Activated T-cell treated with anti-CD3 and anti-CD28 coated beads, Interleukin-2, amount 50 U/mL, for 4 hours (primary cell): Measurements from ENCODE around the gene HTR7. TPM values are rescaled to one million over a fixed set of nuclear protein-coding genes. Genes with fewer than 3 reads are reported as not detected.

Experiments
- ATAC-seq, 2 donors: fragments of 200-7000 bp; cut with Tn5 transposase; one replicate each; pipeline ENCODE4 v1.10.0; 2021
- DNase-seq: peaks from one replicate; pipeline ENCODE4 v3.0.0-alpha.2; 2020
- H3K27me3 Mint-ChIP-seq: one replicate; pipeline ENCODE4 v1.8.0; 2021; ENCODE audit warnings: low read depth, mixed read lengths
- H3K36me3 Mint-ChIP-seq: one replicate; pipeline ENCODE4 v1.8.0; 2022; ENCODE audit warnings: mixed read lengths; ENCODE audit not compliant: insufficient read depth
- H3K4me1 Mint-ChIP-seq: one replicate; pipeline ENCODE4 v1.8.0; 2021; ENCODE audit warnings: low read depth, mixed read lengths
- H3K4me3 Mint-ChIP-seq: one replicate; pipeline ENCODE4 v1.8.0; 2021; ENCODE audit warnings: mild to moderate bottlenecking, moderate library complexity, mixed read lengths
- H3K9me3 Mint-ChIP-seq: one replicate; pipeline ENCODE4 v1.8.0; 2021; ENCODE audit warnings: mixed read lengths
- total RNA-seq, 3 donors: library from RNA; stranded (reverse); gene quantifications; one replicate each; pipeline ENCODE4 v1.2.1, GENCODE V29; 2021

The HTR7 gene
- total RNA-seq, 3 donors from 2014 or later: not detected

DNA sequence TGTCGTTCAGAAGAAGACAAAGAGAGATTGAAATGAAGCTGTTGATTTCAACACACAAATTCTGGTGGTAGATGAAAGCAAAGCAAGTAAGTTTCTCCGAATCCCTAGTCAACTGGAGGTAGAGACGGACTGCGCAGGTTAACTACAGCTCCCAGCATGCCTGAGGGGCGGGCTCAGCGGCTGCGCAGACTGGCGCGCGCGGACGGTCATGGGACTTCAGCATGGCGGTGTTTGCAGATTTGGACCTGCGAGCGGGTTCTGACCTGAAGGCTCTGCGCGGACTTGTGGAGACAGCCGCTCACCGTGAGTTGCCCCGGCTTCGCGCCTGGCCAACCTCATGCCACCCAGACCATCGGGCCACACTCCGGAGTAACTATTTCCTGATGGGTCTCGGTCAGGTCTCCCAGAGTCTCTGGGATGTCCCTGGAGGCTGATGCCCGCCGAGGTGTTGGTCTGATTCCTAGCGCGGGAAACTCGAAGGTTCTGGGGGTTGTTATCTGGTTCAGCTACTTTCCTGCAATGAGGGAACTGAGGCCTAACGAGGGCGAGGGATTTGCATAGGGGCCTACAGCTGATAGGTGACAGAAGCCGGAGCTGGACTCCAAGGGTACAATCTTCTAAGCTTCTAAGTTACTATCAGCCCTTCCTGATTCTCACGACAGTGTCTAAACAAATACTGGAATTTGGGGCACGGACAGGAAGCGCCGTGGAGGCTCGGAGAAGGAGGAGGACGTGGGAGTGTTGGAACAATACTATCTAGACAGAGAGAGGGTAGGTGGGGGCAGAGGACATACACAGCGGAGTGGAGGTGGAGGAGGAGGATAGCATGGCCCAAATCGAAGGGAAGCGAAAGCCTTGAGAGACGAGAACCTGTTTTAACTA is 14.2 kb upstream of the HTR7 start, which contains the start of gene RPP30:
Gene RPP30, plus strand, starts transcription at position 209 of the 882 bp plus-strand sequence. Its CDS starts 13 bp downstream, at position 222.
- peaks cover 22% of the 10 kb centered on the region for H3K27me3 Mint-ChIP-seq
- H3K4me1 Mint-ChIP-seq: peaks cover 30% of the 10 kb centered on the region
- H3K36me3 Mint-ChIP-seq: peaks cover 15% of the 10 kb centered on the region
- ATAC-seq (peak; percentile 93 to 95), DNase-seq (peak; percentile 71)
- peak within 1 kb of the TSS; percentile 99 for H3K4me3 Mint-ChIP-seq
- H3K9me3 Mint-ChIP-seq: peaks cover 3% of the 10 kb centered on the region

DNA sequence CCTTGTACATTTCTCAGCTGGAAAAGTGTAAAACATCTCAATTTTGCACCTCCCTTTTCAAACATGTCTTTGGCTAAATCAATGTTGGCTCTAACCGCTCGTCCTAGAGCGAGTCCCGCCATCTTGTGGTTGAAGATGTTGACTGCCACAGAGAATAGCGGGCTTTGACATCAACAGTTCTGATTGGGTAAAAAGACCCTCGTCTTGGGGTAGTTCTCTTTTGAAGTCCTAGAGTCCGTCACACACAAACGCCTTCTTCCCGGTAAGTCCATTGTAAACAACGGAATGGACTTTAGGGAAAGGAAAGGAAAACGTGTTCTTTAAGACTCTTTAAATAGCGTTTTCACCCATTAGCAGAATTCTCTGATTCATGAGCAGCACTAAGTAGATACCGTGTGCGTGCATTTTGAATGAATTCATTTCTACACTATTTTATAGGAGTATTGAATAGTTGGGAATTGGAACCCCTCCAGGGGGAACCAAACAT is 13.5 kb upstream of the HTR7 start:
- peaks cover 3% of the 10 kb centered on the region for H3K9me3 Mint-ChIP-seq
- H3K36me3 Mint-ChIP-seq: peaks cover 10% of the 10 kb centered on the region
- DNase-seq (peak; percentile 17), ATAC-seq (peak; percentile 45 to 57)
- peaks cover 29% of the 10 kb centered on the region for H3K27me3 Mint-ChIP-seq
- peaks cover 30% of the 10 kb centered on the region for H3K4me1 Mint-ChIP-seq
- peak overlapping the region; percentile 99 for H3K4me3 Mint-ChIP-seq

DNA sequence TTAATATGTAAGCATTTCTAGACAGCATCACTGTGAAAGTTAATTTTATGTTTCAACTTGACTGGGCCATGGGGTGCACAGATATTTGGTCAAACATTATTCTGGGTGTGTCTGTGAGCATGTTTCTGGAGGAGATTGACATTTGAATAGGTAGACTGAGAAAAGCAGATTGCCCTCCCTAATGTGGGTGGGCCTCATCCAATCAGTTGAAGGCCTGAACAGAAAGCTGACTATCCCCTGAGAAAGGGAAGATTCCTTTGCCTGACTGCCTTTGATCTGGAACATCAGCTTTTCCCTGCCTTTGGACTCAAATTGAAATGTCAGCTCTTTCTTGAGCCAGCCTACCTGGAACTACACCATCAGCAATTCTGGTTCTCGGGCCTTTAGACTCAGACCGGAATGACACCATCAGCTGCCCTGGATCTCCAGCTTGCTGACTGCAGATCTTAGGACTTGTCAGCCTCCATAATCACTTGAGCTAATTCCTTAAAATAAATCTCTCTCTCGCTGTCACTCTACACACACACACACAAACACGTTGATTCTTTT is 8.3 kb upstream of the HTR7 start:
- ATAC-seq: no peak
- Mint-ChIP-seq H3K4me3 (no peak overlapping the region), H3K27me3 (peaks cover 54% of the 10 kb centered on the region)

DNA sequence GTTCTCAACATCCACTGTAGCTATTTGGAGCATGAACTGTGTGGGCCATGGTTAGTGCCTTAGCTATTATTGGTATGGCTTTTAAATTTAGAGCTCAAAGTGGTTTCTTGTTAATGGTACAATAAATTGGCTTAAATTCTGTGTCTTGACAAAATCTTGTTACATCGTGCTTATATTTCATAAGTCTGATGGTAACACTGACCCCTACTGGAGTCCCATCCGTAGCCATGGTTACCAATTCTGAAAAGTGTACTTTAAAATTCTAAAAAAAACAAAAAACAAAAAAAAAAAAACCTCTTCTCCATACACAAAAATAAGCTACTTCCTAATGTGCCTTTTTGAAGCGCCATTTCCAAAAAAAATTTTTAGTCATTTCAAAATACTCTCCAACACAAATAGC is 7.6 kb upstream of the HTR7 start:
- ATAC-seq (no peak), DNase-seq (no peak)
- Mint-ChIP-seq H3K4me1 (no peaks in the 10 kb centered on the region), H3K9me3 (peaks cover 3% of the 10 kb centered on the region), H3K4me3 (no peak overlapping the region), H3K27me3 (peaks cover 57% of the 10 kb centered on the region), H3K36me3 (no peaks in the 10 kb centered on the region)

More for the DNA sequence above, 8.3 kb upstream of the HTR7 start:
- H3K9me3 Mint-ChIP-seq: peaks cover 3% of the 10 kb centered on the region
- peaks cover 4% of the 10 kb centered on the region for H3K4me1 Mint-ChIP-seq
- DNase-seq: no peak
- no peaks in the 10 kb centered on the region for H3K36me3 Mint-ChIP-seq

DNA sequence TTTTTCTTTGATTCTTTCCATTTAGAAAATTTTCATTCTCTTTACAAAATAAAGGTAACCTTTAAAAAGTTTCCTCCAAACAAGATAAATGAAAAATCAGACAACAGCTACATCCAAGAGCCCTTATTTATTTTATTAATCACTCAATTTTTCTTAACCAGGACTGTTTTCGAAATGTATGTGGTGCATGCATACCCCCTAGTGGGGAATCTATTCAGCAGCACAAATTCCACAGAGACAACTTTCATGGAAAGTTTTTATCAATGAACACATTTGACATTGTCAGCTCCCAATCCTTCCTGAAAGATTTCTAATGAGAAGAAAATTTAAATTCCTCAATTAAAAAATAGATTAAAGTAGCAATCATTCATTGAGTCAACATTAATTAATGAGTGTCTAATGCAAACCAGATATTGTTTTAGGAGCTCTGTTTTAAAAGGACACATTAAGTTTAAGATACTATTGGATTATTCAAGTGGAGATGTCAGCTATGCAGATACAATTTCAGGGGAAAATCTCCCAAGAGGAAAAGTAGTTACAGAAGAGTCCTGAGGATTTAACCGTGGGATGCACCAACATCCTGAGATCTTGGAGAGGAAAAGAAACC is 5.2 kb upstream of the HTR7 start:
- ATAC-seq (no peak), DNase-seq (no peak)
- H3K27me3 Mint-ChIP-seq: peaks cover 52% of the 10 kb centered on the region
- no peaks in the 10 kb centered on the region for H3K9me3 Mint-ChIP-seq
- no peaks in the 10 kb centered on the region for H3K36me3 Mint-ChIP-seq
- no peak overlapping the region for H3K4me3 Mint-ChIP-seq
- peaks cover 2% of the 10 kb centered on the region for H3K4me1 Mint-ChIP-seq

DNA sequence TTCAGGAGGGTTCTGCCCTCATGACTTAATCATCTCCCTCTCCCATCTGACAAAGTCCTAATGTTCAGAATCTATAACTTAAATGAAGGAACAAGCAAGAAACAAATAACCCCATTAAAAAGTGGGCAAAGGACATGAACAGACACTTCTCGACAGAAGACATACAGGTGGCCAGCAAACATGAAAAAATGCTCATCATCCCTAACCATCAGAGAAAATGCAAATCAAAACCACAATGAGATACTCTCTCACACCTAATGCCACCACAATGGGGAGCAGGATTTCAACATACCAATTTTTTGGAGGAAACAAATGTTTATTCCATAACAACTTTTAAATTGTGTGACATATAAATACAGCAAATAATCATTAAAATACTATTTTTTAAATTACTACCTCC is 3.0 kb upstream of the HTR7 start:
- peaks cover 6% of the 10 kb centered on the region for H3K4me1 Mint-ChIP-seq
- peaks cover 44% of the 10 kb centered on the region for H3K27me3 Mint-ChIP-seq
- no peak overlapping the region for H3K4me3 Mint-ChIP-seq
- DNase-seq: no peak
- H3K9me3 Mint-ChIP-seq: no peaks in the 10 kb centered on the region
- no peaks in the 10 kb centered on the region for H3K36me3 Mint-ChIP-seq
- ATAC-seq: no peak

DNA sequence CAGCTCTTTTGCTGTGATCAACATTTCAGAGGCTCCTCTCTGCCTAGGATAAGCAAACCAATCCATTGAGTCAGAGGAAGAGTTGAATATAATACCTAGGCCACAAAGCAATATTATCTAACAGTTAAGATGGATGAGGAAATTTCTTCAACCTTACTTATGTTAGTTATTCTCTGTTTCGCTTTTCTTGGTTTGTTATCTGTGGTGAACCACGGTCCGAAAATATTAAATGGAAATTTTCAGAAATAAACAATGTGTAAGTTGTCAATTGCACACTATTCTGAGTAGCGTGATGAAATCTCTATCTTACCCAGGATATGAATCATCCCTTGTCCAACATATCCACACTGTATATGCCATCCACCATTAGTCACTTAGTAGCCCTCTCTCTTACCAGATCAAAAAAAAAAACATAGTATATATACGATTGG is 1.5 kb upstream of the HTR7 start:
- peaks cover 47% of the 10 kb centered on the region for H3K27me3 Mint-ChIP-seq
- ATAC-seq (no peak), DNase-seq (no peak)
- peaks cover 6% of the 10 kb centered on the region for H3K4me1 Mint-ChIP-seq
- no peaks in the 10 kb centered on the region for H3K36me3 Mint-ChIP-seq
- H3K9me3 Mint-ChIP-seq: no peaks in the 10 kb centered on the region
- H3K4me3 Mint-ChIP-seq: no peak overlapping the region

DNA sequence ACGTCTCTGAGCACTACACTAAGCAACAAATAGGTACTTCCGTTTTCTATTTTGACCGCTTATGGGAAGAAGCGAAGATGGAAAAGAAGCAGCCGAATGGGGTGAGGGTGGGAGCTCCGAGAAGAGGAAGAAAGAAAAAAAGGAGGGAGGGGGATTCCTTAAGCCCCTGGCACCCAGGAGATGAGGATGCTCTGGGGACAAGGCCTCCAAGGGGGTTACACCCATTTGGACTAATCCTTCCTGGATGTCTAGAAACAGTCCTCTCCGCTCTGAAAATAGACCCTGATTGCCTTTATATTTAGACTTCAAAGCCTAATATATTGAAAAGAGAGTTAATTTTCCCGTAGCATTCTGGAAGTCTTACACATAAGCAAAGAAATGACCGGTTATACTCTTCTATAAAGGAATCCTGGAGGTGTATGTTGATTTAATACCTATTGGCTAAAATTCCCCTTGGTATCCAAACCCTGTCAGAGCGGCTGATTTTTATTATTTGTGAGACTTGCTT is 676 bp upstream of the HTR7 start:
- no peaks in the 10 kb centered on the region for H3K9me3 Mint-ChIP-seq
- peaks cover 50% of the 10 kb centered on the region for H3K27me3 Mint-ChIP-seq
- ATAC-seq (no peak), DNase-seq (no peak)
- H3K36me3 Mint-ChIP-seq: no peaks in the 10 kb centered on the region
- peaks cover 6% of the 10 kb centered on the region for H3K4me1 Mint-ChIP-seq
- H3K4me3 Mint-ChIP-seq: peak overlapping the region; percentile 80

DNA sequence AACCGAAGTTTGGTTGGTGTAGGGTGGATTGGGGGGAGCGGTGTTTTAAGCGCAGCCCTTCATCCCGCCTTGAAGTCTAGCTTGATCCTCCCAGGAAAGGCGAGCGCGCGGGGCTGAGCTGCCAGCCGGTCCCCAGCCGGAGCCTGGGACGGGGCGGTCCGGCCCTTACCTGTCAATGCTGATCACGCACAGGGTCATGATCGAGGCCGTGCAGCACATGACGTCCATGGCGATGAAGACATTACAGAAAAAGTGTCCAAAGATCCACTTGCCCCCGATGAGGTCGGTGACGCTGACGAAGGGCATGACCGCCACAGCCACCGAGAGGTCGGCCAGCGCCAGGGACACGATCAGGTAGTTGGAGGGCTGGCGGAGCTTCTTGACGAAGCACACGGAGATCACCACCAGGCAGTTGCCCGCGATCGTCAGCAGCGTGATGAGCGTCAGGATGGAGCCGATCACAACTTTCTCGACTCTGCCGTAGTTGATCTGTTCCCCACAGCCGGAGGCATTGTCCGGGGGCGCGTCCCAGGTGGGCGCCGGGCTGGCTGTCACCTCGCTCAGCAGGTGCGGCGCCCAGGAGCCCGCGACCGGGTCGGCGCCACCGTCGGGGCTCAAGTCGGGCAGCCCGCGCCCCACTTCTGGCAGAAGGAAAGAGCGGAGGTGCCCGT is 740 bp downstream of the HTR7 start:
- DNase-seq: peak; percentile 8
- Mint-ChIP-seq H3K9me3 (no peaks in the 10 kb centered on the region), H3K4me3 (peak overlapping the region; percentile 84), H3K4me1 (peaks cover 6% of the 10 kb centered on the region), H3K27me3 (peaks cover 51% of the 10 kb centered on the region), H3K36me3 (no peaks in the 10 kb centered on the region)
- peak; percentile 19 to 29 for ATAC-seq

DNA sequence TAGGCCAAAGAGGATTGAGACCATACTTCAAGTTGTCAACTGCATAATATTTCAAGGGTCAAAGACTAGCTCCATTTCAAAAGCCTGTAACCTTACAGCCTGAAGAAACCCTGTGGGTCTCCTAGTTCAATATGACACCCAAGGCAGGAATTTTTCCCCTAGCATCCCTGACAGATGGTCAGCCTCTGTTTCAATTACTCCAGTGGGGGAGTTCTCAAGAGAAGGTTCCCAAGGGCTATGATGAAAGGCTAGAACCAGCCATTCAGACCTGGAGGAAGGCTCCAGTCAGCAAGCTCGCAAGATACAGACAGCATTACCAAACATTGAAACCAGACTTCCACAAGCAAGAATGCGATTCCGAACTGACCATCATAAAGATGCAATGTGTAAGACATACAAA is 1.6 kb downstream of the HTR7 start:
- no peak for ATAC-seq
- no peak for DNase-seq
- peaks cover 3% of the 10 kb centered on the region for H3K9me3 Mint-ChIP-seq
- H3K4me1 Mint-ChIP-seq: peaks cover 6% of the 10 kb centered on the region
- peak overlapping the region; percentile 37 for H3K4me3 Mint-ChIP-seq
- peaks cover 57% of the 10 kb centered on the region for H3K27me3 Mint-ChIP-seq
- peaks cover 2% of the 10 kb centered on the region for H3K36me3 Mint-ChIP-seq

DNA sequence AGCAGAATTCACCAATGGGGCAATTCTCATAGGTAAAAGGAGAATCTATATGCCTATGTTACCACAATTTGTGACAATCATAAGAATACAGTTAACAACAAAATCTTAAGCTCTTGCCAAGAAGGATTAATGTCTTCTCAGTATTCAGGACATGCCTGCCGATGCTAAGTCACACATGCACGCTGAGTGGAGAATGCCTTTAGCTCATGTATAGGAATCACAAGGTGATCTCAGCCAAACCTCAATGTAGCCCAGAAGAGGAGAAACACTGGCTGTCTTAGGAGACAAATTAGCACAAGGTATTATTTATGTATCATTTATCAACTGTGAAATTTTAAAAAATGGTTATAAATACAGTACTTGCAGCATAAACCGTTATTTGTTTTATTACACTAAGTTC is 2.7 kb downstream of the HTR7 start:
- DNase-seq (no peak), ATAC-seq (no peak)
- Mint-ChIP-seq H3K4me1 (peaks cover 6% of the 10 kb centered on the region), H3K4me3 (no peak overlapping the region), H3K27me3 (peaks cover 58% of the 10 kb centered on the region), H3K36me3 (peaks cover 6% of the 10 kb centered on the region), H3K9me3 (peaks cover 13% of the 10 kb centered on the region)

DNA sequence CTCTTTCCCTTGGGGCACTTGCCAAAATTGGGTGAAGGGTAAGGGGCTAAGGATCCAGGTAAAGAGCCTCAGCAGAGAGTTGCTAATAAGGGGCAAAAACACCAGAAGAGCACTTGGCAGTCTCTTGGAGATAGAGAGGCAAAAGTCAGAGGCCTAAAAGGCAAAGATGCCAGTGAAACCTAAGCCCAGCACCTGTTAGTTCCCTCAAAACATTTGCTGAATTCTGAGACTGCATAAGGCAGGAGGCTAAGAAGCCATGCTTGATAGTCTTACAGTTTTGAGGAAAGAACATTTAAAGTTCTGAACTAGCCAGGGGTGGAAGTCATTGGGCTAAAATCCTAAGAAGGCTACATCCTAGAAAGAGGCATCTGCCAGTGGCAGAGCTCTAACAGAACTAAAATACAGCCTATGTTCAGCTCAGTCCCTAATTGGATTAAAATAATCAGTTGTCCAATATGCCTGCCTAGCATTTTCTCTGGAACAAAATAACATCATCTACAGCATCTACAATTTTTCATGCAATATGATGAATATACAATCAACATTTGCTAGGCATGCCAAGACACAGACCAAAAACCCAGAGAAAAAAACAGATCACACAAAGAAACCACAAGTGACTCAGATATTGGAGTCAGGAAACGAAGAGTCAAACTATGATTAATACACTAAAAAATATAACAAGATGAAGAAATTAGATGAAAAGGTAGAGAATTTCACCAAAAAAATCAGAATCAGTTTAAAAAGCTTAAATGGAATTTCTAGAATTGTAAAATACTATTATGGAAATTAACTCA is 7.7 kb downstream of the HTR7 start:
- Mint-ChIP-seq H3K4me1 (no peaks in the 10 kb centered on the region), H3K4me3 (no peak overlapping the region), H3K36me3 (peaks cover 6% of the 10 kb centered on the region), H3K27me3 (peaks cover 48% of the 10 kb centered on the region), H3K9me3 (peaks cover 13% of the 10 kb centered on the region)
- no peak for ATAC-seq
- DNase-seq: no peak

DNA sequence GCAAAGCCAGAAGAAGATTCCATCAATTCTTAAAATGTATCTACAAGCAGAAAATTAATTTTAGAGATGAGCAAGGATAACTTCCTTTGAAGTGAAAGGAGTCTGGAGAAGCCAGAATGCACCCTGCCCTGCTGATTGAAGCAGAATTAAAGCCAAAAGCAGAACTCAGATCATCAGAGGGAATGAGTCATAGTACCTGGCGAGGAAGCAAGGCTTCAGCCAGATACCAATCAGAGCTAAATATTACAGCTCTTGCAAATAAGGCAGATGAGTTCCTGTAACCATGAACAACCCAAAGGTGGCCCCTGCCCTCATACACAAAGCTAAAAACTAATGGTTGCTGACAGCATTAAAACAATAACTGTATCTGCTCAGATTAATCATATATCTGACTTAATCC is 10.4 kb downstream of the HTR7 start:
- Mint-ChIP-seq H3K36me3 (peaks cover 6% of the 10 kb centered on the region), H3K4me1 (no peaks in the 10 kb centered on the region), H3K4me3 (no peak overlapping the region), H3K27me3 (peaks cover 42% of the 10 kb centered on the region), H3K9me3 (peaks cover 13% of the 10 kb centered on the region)
- ATAC-seq: no peak
- DNase-seq: no peak
